ENCODE results near the gene CAMK1D.
"Not testable (repeated sequence)": the region's sequence is repeated elsewhere in the genome, so short reads cannot be mapped to it uniquely, and the experiment has no call there.

Gene CAMK1D

DNA sequence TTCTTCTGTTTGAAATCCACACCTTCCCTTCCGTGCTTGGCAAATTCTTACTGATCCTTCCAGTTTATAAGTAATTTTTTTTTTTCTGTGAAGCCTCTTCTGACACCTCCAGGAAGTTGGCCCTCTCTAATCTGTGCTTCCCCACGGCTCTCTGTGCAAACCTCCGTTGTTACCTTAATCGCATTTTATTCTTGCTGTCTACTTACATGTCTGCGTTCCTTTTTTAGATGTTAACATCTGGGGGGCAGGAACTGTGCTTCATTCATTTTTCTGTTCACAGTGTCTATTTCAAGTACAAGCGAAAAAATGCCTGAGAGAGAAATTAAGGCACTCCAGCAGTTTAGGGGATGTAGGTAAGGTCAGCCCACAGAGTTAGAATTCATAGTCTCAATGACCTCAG is 8.4 kb upstream of the CAMK1D start:
- no peak for DNase-seq

GRCh38 chr10:12341526-12341925 is 7.8 kb upstream of the CAMK1D start:
- no peak for DNase-seq

- DNase-seq, result no peak
Observed at GRCh38 chr10:12344375-12345110, 4.8 kb upstream of the CAMK1D start.

- DNase-seq, result no peak
Observed at GRCh38 chr10:12346707-12347106, 2.6 kb upstream of the CAMK1D start.

- no peak for DNase-seq
Observed at GRCh38 chr10:12348294-12348869, 965 bp upstream of the CAMK1D start.

GRCh38 chr10:12349629-12350166 is 351 bp downstream of the CAMK1D start:
- no peak for DNase-seq

GRCh38 chr10:12350167-12350872 is 973 bp downstream of the CAMK1D start:
- DNase-seq, result no peak

DNA sequence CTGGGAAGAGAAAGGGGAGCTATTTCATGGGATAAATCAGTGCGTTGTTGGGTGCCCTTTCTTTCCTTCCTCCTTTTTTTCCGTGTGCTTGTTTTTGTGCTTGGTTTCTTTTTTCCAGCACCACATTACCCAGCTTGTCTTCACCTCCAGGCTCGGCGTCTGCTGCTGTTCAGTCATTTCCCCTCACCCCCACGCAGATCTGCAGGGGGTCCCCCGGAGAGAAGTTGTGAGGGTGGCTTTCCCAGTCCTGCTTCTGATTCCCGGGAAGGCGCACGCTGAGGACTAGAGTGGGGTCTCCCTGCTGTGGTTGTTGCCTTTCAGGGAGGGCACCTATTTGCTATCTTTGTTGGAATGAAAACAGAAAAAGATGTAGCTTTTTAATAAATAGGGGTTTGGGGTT is 1.6 kb downstream of the CAMK1D start:
- DNase-seq, result no peak

- no peak for DNase-seq
Observed at GRCh38 chr10:12351447-12351846, 2.1 kb downstream of the CAMK1D start.

DNA sequence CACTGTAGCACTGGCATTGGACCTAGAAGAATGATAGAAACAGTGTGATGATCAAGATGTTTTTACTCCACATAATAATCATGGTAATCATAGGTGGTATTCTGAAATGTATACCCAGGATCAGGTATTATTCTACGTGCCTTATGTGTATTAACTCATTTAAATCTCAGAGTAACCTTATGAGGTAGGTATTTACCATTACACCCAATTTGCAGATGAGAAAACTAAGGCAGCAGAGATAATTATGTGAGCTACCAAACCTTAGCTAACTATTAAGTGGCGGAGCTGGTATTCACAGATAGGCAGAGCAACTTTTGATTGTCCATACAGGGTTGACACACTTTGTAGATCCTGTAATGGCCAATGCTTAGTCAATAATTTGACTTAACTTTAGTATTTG is 2.5 kb downstream of the CAMK1D start:
- DNase-seq, result no peak

- DNase-seq, result no peak
Observed at GRCh38 chr10:12353399-12354242, 4.3 kb downstream of the CAMK1D start.

DNA sequence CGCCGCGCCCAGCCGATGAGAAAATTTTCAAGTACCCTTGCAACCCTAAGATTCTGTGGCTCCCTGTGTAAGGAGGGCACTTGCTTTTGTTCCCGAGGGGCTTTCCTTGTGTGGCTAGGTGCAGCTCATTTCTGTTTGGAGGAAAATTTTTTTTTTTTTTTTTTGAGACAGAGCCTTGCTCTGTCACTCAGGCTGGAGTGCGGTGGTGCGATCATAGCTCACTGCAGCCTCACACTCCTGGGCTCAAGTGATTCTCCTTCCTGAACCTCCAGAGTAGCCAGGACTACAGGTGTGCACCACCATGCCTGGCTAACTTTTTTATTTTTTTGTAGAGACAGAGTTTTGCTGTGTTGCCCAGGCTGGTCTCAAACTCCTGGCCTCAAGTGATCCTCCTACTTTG is 5.3 kb downstream of the CAMK1D start:
- not testable (repeated sequence) for DNase-seq

GRCh38 chr10:12355384-12355783 is 6.0 kb downstream of the CAMK1D start:
- DNase-seq, result no peak

DNA sequence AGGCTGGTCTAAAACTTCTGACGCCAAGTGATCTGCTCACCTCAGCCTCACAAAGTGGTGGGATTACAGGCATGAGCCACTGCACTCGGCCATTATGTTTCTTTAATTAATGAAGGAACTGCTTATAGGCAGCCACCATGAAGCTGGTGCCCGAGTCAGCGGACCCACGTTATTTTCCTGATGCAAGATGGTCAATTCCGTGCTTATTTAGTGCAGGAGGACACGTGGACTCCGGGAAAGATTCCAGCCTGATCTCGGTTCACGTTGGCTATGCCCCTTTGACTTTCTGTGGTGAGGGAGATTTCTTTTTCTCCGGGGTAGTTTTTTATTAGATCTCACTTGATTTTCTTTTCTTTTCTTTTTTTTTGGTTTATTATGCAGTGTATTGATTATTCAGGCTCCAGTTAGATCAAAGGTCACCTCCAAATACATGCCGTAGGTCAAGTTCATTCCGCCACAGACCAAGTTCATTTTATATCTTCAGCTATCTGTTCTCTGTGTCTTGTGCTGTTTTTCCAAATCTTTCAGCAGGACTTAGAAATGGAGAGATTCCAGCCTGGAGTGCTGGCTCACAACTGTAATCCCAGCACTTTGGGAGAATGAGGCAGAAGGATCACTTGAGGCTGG is 8.3 kb downstream of the CAMK1D start:
- no peak for DNase-seq

DNA sequence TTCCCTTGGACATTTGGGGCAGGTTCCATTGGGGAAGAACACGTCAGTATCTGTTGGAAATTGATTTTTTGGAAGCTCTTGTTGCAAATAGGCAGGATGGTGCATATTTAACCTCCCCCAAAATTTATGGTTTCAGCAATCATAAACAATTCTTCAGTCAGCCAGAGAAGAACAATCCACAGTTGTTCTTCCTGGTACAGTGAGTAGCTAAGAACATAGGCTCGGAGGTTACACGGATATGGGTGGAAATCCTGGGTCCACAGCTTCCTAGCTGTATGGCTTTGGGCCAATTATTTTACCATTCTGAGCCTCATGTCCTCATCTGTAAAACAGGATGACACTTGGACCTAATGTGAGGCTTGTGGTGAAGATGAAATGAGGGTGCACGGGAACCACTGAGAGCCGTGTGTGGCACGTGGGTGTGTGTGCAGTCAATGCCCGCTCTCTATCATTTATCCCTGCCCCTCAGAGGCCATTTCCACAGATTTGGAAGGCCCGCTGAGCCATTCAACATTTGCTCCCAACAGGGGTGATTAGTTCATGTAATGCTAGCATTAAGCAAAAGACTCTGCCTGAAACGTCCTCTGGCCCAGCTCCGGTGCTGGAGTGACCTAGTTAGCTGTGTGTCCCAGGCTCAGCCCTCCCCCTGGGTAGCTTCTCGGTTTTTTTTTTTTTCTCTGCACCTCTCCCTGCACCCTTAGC is 9.7 kb downstream of the CAMK1D start:
- DNase-seq, result no peak

- no peak for DNase-seq
Observed at GRCh38 chr10:12360461-12360860, 11.1 kb downstream of the CAMK1D start.

- not testable (repeated sequence) for DNase-seq
Observed at GRCh38 chr10:12361115-12361514, 11.8 kb downstream of the CAMK1D start.

DNA sequence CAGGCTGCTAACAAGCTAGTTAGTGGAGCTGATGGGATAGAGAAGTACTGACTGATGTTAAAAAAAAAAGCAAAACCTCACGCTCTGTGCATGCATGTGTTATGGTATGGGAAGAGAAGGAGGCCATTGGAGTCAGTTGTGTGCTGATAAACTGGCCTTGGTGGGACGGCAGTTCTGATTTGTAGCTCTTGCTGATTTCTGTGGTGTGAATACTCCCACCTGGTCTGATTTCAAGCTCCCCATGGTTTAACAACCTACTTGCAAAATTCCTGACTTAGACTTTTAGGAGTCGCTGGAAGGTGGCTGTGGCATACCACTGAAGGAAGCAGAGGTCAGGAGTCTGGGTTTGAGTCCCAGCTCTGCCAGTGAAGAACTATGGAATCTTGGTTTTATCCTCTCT is 15.2 kb downstream of the CAMK1D start:
- DNase-seq, result no peak

DNA sequence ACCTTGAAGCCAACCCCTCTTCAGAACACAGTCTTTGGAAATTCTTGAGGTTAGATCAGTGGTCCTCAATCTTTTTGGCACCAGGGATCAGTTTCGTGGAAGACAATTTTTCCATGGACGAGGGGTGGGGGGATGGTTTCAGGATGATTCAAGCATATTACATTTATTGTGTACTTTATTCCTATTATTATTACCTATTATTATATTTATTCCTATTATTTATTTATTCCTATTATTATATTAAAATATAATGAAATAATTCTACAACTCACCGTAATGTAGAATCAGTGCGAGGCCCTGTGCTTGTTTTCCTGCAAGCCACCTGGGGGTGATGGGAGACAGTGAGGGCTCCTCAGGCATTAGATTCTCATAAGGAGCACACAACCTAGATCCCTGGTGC is 17.9 kb downstream of the CAMK1D start:
- DNase-seq, result no peak

GRCh38 chr10:12369982-12370381 is 20.6 kb downstream of the CAMK1D start:
- no peak for DNase-seq

DNA sequence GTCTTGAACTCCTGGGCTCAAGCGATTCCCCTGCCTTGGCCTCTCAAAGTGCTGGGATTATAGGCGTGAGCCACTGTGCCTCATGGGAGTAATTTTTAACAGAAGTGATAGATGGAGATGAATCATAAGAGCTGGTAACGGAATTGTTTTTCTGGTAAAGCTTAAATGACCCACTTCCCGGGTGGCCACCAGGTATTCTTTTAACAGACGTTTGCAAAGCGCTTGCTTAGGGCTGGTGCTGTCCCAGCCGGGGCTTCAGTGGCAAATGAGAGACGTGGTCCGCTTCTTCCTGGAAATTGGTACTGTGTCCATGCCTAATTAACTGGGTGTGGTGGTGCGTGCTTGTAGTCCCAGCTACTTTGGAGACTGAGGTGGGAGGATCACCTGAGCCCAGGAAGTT is 23.5 kb downstream of the CAMK1D start:
- no peak for DNase-seq

- no peak for DNase-seq
Observed at GRCh38 chr10:12375076-12375504, 25.7 kb downstream of the CAMK1D start.
